Urinary bladder (tissue), 4 donors: Measurements from ENCODE around the gene CACNA1C. TPM values are rescaled to one million over a fixed set of nuclear protein-coding genes. Genes with fewer than 3 reads are reported as not detected.

ENCODE experiments used
- DNase-seq: peaks from one replicate; pipeline ENCODE4 v3.0.0-alpha.2; 2015; ENCODE audit errors: extremely low spot score
- H3K27ac ChIP-seq: one replicate; pipeline ENCODE4 v1.5.1; 2013; ENCODE audit warnings: low read depth, mild to moderate bottlenecking, moderate library complexity
- H3K36me3 ChIP-seq: one replicate; pipeline ENCODE4 v1.6.1; 2013; ENCODE audit warnings: mild to moderate bottlenecking, moderate library complexity; ENCODE audit not compliant: insufficient read depth
- H3K4me1 ChIP-seq: one replicate; pipeline ENCODE4 v1.6.1; 2013; ENCODE audit warnings: mild to moderate bottlenecking, moderate library complexity; ENCODE audit not compliant: insufficient read depth
- H3K4me3 ChIP-seq: one replicate; pipeline ENCODE4 v1.5.1; 2013; ENCODE audit warnings: low read depth, low read length
- WGBS: extraction: QIAGEN DNeasy Blood & Tissue Kit; methylation state at CpG from one replicate; pipeline ENCODE4 v1.1.7; 2013; 5-methylcytosine and 5-hydroxymethylcytosine counted together
- polyA plus RNA-seq: library from polyadenylated mRNA; stranded (reverse); fragments of 200-250 nt; gene quantifications from one replicate; pipeline ENCODE4 v1.2.3, GENCODE V29; 2013
- total RNA-seq: library from RNA; depleted of rRNA; stranded (reverse); fragments of >200 nt; gene quantifications from one replicate; pipeline ENCODE4 v1.2.3, GENCODE V29; 2014
- donor health status: healthy with polysubstance abuse.
- donor health status: healthy.

CACNA1C gene
- total and polyA plus RNA-seq, 2 donors = 25.7 to 34.5 TPM

DNA sequence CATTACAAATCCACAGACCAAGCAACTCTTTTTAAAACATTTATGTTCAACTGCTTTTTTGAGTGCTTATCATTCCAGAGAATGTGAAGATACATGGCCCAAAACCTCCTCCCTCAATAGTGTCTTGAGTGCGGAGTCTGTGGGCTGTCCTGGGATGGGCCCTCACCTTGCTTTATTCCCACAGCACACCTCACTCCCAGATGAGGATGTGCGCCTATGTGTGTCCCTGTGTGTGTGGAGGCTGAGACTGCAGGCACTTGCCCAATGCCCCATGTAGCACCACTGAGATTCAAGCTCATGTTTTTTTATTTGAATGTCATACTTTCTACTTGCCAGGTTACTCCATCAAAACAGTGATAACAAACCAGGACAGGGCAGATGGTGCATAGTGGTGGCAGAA, 291.7 kb downstream of the CACNA1C start:
- Histone ChIP-seq H3K4me3 (no peak overlapping the region), H3K36me3 (no peaks in the 10 kb centered on the region), H3K27ac (no peak overlapping the region), H3K4me1 (no peaks in the 10 kb centered on the region)
- 95% methylated on average over 2 of the region's 2 CpGs for WGBS
- no peak for DNase-seq

DNA sequence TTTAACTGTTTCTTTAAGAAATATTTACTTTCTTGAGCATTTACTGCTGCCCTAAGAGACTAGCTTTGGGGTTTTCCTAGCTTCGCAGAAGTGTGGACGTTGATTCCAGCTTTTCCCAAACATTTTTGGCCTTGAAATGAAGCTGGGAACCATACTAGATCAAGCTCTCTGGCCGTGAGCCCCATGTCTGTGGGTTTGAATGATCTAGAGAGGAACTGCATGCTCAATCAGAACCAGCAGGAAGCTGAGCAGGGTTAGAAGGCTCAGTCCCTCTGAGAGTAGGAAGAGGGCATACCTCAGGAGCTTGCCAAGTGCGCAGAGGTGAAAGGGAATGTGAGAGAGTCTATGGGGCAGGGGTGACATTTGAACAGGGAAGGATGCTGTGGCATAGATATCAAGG, 292.1 kb downstream of the CACNA1C start:
- no peak overlapping the region for H3K27ac ChIP-seq
- H3K36me3 ChIP-seq = no peaks in the 10 kb centered on the region
- H3K4me1 ChIP-seq = no peaks in the 10 kb centered on the region
- DNase-seq = no peak
- 41% methylated on average over 4 of the region's 4 CpGs for WGBS
- H3K4me3 ChIP-seq = no peak overlapping the region

DNA sequence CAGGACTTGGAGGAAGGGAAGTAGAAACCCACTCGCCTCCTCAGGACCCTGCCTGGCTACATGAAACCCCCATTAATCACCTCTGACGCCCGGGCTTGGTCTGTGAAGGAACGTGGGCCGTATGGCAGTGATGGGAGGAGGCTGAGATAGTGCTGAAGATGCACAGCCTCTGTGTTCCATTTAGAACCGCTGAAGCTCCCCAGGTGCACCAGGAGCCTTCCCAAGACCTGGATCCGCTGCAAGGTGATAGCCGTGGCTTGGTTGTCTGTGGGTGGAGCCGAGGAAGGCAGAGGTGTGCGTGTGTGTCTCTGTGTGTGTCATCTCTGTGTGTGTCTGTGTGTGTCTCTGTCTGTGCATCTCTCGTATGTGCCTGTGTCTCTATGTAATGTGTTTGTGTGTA, 293.1 kb downstream of the CACNA1C start:
- Histone ChIP-seq H3K4me1 (no peaks in the 10 kb centered on the region), H3K4me3 (no peak overlapping the region), H3K36me3 (no peaks in the 10 kb centered on the region), H3K27ac (no peak overlapping the region)
- no peak for DNase-seq
- 78% methylated on average over 11 of the region's 11 CpGs for WGBS

DNA sequence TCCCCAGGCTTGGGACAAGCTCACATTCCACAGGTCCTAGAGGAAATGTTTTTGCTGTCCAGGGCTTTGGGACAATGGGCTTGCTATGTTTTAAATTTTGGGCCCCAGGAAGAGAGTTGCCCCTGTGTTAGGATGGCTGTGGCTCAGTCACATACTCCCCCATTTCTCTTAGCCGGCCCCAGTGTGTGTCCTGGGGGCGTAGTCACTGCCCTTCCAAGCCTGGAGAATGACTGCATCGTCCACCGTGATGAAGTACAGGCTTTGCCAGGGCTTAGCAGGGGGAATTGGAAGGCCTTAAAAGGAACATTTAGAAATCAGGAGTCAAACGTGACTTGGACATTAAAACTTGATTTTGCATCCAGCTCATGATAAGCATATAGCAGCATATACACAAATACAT, 293.6 kb downstream of the CACNA1C start:
- no peaks in the 10 kb centered on the region for H3K4me1 ChIP-seq

DNA sequence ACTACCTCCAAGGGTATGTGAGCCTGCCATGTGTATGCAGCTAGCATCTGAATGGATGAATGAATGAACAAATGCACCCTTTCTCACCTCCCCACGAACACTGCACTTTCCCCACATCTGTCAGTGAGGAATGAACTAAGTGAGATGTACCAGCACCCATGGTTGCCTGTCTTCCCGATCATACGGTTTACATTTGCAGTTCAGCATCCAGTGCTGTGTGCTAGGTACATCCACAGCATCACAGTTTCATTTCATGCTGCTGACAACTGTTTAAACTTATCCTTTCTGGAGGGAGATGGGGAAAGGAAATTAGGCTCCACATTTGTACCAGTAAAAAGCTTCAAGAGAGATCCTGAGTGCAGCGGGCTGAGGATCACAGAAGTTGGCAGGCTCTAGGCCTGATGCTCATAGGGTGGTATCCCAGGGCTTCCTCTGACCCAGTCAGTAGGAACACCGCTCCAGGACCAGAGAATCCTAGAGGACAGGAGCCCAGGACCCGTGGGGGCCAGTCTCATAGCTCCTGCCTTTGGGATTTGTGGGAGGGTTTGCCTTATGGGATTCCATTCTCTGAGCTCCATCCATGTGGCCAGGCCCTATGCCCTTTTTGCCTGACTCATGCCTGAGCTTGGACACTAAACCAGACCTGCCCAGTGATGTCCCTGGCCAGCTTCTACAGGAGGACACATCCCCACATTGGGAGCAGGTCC, 294.5 kb downstream of the CACNA1C start:
- DNase-seq = no peak
- H3K27ac ChIP-seq = no peak overlapping the region
- no peaks in the 10 kb centered on the region for H3K36me3 ChIP-seq
- H3K4me3 ChIP-seq = no peak overlapping the region
- no peaks in the 10 kb centered on the region for H3K4me1 ChIP-seq
- WGBS = 86% methylated on average over 6 of the region's 6 CpGs

More for the DNA sequence above, 293.6 kb downstream of the CACNA1C start:
- Histone ChIP-seq H3K27ac (no peak overlapping the region), H3K36me3 (no peaks in the 10 kb centered on the region), H3K4me3 (no peak overlapping the region)
- no peak for DNase-seq
- WGBS = 46% methylated on average over 5 of the region's 5 CpGs

DNA sequence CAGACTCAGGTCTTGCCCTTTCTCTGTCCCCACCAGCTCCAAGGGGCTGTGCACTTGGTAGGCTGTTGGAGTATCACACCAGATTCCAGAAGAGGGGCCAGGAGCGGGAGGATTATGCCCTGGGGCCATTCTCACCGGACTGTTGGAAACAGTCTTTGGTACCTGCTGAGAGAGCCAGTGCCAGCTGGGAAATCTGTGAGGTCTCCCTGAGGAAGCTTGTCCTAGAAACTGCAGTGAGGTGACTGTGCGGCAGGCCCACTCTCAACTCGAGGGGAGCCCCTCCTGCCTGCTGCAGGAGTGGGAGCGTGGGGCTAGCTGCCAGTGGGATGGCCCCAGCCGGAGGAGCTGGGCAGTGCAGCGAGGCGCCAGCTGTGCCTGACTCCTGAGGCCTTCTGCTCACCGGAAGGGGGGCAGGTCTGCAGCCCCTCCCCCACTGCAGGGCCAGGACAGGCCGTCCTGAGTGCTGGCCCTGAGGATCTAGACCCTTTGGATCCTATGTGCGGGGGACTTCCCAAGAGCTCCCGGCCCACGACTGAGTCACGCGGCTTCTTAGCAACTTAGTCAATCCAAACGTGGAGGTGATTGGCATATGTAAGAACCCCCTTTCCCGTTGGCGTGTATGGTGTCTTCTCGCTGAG, 295.2 kb downstream of the CACNA1C start:
- 65% methylated on average over 19 of the region's 19 CpGs for WGBS
- H3K4me3 ChIP-seq = no peak overlapping the region
- DNase-seq = no peak
- no peaks in the 10 kb centered on the region for H3K4me1 ChIP-seq
- no peaks in the 10 kb centered on the region for H3K36me3 ChIP-seq
- no peak overlapping the region for H3K27ac ChIP-seq

DNA sequence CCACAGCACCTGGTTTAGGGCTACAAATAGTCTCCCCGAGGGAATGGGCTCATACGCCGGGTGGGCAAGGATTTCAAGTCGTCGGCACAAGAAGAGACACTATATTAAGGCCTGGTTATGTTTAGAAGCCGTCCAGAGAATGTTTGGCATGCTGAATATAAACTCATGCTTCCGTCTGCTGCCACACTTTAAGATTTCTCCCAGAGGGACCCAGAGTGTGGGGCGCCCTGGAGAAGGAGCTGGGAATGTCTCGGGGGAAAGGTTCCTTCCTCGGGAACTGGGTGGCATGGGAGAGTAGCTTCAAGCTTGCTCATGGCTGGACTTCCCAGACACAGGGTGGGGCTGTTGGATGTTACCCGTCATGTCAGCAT, 295.7 kb downstream of the CACNA1C start:
- 41% methylated on average over 11 of the region's 11 CpGs for WGBS
- no peak for DNase-seq
- H3K4me3 ChIP-seq = no peak overlapping the region
- H3K27ac ChIP-seq = no peak overlapping the region
- H3K4me1 ChIP-seq = no peaks in the 10 kb centered on the region
- H3K36me3 ChIP-seq = no peaks in the 10 kb centered on the region

DNA sequence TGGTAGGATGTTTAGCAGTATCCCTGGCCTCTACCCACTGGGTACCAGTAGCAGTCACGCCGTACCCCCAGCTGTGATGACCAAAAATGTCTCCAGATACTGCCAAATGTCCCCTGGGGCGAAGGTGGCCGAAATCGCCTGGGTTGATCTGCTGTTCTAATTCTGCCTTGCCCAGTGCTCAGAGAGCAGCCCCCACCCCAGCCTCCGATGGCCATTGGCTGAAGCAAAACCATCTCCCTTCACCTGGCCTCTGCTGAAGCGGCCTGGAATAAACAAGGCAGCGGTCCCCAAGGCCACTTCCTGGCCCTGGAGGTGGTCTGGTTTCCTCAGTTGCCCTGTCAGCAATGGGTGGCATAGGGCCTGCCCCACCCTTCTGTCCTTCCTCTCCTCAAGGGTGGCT, 298.4 kb downstream of the CACNA1C start:
- Histone ChIP-seq H3K4me1 (no peaks in the 10 kb centered on the region), H3K36me3 (no peaks in the 10 kb centered on the region), H3K27ac (no peak overlapping the region), H3K4me3 (no peak overlapping the region)
- no peak for DNase-seq
- 97% methylated on average over 8 of the region's 8 CpGs for WGBS

DNA sequence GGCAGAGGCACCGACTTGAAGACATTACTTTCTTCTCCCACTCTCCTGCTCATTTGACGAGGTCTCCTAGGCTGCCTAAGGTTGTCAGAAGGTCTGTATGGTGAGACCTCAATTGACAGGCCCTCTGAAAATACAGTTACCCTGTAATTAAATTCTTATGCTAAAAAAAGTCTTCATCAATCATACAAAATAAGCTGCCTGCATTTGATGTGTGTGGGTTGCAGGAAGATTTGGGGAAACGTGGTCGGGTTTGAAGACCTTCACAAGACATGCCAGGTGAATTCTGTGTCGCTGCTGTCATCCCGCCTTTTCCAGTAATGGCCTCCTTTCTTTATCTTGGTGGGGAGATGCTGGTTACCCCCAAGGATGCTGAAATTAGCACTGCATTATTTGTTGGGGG, 299.4 kb downstream of the CACNA1C start:
- no peaks in the 10 kb centered on the region for H3K4me1 ChIP-seq
- H3K27ac ChIP-seq = no peak overlapping the region
- no peak overlapping the region for H3K4me3 ChIP-seq
- no peak for DNase-seq
- no peaks in the 10 kb centered on the region for H3K36me3 ChIP-seq
- 95% methylated on average over 6 of the region's 6 CpGs for WGBS

DNA sequence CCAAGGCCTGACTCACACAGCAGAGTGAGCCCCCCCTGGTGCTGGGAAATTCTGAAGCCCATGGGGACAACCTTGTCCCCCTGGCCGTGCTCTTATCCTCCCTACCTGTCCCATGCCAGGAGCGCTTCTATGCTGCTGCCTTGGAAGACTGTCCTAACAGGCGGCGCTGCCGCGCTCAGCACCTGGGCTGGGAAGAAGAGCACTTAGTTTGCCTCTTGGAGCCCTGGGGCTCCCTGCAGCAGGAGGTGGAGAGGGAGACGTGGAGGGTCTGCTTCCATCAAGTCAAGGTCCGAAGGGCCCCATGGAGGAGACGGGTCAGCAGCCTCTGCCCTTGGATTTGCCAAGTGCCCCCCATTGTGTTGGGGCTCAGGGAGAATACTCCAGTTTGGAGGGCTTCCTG, 300.5 kb downstream of the CACNA1C start:
- Histone ChIP-seq H3K27ac (no peak overlapping the region), H3K36me3 (no peaks in the 10 kb centered on the region), H3K4me1 (no peaks in the 10 kb centered on the region), H3K4me3 (no peak overlapping the region)
- DNase-seq = no peak
- WGBS = 96% methylated on average over 9 of the region's 9 CpGs

DNA sequence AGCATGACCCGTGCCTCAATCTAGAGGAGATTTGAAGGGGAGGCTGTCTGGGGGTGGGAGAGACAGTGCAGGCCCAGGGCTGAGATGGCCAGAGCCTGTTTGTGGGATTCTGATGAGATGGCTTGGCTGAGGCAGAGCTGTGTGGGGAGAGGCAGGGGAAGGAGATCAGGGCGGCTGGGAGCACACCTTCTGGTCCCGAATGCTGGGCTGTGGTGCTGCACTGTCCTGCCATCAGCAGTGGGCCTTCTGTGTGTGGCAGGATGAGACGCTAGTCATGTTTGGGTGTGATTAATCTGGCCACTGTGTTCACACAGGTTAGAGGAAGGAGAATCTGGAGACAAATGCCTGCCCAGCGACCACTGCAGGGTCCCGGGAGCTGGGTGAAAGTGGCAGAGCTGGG, 300.9 kb downstream of the CACNA1C start:
- Histone ChIP-seq H3K27ac (no peak overlapping the region), H3K36me3 (no peaks in the 10 kb centered on the region), H3K4me1 (no peaks in the 10 kb centered on the region), H3K4me3 (no peak overlapping the region)
- WGBS = 81% methylated on average over 6 of the region's 6 CpGs
- no peak for DNase-seq

DNA sequence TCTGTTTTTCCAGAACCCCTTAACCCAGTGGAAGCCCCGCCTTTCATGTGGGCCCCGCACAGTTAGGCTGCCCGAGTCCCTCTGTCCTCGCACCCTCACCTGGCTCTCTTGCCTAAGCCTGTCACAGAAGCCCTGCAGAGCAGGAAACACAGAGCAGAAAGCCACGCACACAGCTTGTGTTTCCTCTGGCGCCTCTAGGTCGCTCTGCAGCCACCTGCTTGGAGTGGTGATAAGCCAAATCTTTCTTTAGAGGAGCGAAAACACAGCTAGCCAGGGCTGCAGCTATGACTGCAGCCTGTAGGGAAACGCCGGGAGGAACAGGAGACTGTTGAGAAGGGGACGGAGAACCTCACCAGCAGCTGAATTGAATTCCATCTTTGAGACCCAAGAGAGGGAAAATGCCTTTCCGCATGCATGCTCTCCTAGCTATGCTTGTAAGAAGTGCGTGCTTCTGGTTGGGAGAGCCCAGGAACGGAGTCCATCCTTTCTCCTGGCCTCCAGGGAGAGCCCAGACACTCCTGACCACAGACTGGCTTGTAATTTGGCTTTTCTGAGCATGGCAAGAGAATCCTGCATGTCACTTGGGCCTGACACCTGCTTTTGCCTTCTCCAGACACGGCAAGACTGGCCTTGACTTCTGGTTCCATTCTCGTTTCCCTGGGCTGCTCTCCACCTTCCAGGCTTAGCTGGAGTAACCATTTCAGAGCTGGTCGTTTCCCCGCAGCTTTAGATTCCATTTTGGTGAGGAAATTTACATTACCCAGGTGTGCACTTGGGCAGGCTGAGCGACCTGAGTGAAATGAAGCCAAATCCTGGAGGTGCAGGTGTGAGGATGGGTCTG, 301.6 kb downstream of the CACNA1C start:
- Histone ChIP-seq H3K36me3 (no peaks in the 10 kb centered on the region), H3K4me3 (no peak overlapping the region), H3K27ac (no peak overlapping the region), H3K4me1 (no peaks in the 10 kb centered on the region)
- WGBS = 60% methylated on average over 19 of the region's 19 CpGs
- no peak for DNase-seq

DNA sequence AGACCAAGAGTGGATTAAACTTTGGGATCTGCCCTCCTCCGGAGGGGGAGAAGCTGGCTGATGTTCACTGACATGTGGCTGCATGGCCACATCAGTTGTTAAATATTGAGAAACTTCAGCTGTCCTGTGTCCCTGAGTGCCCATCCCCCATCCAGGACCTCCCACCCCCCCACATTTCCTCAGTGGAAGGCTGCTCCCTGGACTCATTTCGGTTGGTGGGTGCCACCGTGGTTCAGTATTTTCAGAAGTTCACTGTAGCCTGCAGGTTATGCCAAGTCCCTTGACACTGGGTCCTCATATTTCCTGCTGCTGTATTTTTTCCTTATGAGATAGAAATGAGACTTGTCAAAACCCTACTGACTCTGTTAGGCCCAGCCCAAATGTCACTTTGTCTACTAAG, 302.4 kb downstream of the CACNA1C start:
- no peak for DNase-seq
- H3K36me3 ChIP-seq = no peaks in the 10 kb centered on the region
- no peak overlapping the region for H3K27ac ChIP-seq
- 78% methylated on average over 3 of the region's 3 CpGs for WGBS
- no peaks in the 10 kb centered on the region for H3K4me1 ChIP-seq
- no peak overlapping the region for H3K4me3 ChIP-seq

DNA sequence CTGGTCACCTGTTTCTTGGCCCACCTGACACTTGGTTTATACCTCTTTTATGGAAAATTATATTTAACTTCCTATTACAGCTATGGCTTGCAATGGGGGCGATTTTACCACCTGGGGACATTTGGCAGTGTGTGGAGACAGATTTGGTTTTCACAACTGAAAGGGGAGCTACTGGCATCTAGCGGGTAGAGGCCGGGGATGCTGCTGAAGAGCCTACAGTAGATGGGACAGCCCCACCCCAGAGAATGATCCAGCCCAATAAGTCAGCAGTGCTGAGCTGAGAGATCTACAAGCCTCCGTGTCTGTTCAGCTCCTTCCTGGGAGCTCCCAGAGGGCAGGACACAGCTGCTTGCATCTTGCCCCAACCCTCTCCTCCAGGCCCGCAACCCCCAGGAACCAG, 302.8 kb downstream of the CACNA1C start:
- H3K36me3 ChIP-seq = no peaks in the 10 kb centered on the region
- H3K4me3 ChIP-seq = no peak overlapping the region
- no peak overlapping the region for H3K27ac ChIP-seq
- 88% methylated on average over 5 of the region's 5 CpGs for WGBS
- no peaks in the 10 kb centered on the region for H3K4me1 ChIP-seq
- DNase-seq = no peak
